OCI-M2 (cell line): ENCODE measurements around the gene MTCH1.

ENCODE experiments used
- DNase-seq: peaks from one replicate; lab custom pipeline; 2025; ENCODE audit not compliant: unreplicated experiment; lab: John Stamatoyannopoulos, UW

Gene MTCH1

DNA sequence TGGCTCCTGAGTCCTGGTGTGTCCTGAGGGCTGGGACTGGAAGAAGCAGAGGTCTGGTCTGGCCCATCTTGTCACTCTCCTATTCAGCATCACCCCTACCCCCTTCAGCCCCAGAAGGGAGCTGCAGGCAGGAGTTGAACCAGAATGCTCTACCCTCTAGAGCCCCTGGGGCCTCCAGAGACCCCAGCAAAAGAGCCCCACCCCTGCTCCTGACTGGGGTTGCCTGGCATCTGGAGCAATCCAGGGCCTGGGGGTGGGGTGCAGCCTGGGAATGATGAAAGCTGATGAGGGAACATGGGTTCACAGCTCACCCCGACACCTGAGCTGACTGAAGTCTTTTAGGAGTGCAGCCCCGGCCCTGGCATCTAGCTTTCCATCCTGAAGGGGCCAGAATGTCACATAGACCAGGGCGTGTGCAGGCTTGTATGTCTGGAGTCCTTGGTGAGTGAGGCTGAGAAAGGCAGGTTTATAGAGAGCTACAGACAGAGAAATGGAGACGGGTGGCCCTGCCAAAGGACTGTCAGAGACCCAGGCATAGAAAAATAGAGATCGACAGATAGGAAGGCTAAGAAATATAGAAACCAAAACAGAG is 31.7 kb upstream of the MTCH1 start:
- no peak for DNase-seq

DNA sequence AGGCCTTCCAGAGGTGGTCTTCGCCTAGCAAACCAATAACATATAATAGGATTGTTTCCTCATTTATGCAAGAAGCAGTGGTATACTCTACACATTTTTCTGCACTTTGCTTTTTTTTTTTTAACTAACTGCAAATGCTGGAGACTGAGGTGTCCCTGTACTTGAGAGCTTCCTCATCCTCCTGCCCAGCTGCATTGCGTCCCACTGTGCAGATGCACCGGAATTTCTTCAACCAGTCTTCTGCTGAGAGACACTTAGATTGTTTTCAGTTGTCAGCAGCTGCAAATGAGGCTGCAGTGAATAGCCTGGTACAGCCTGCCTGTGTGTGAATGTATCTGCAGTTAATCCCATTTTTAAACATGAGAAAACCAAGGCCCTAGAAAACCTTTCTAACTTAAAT is 31.0 kb upstream of the MTCH1 start:
- no peak for DNase-seq

DNA sequence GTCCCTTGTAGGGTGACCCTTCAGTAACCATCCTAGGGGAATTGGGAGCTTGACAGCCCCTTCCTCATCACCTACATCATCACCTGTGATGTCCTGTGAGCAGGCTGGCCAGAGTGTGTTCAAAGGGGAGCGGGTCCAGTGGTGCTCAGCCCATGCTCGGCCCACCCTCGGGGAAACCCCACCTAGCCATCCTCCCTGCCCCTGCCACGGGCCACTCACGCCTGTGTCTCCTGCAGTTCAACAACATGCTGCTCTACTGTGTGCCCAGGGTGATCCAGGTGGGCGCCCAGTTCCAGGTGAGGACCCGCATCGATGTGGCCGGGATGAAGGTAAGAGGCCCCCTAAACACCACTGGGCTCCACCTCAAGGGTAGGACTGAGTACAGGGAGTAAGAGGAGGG is 29.5 kb upstream of the MTCH1 start:
- no peak for DNase-seq

DNA sequence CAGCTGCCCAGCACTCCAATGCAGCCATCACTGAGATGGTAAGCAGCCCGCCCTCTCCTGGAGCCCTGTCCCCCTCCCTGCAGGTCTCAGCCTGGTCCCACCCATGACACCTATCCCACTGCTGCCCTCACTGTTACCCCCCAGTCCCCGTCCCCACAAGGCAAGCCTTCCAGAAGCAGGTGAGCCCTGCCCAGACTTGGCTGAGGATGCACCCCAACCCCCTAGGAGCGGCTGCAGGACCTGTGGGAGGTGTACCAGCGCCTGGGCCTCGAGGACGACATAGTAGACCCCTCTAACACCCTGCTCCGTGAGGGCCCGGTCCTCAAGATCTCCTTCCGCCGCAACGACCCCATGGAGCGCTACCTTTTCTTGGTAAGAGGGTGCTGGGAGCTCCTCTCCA is 28.7 kb upstream of the MTCH1 start:
- no peak for DNase-seq

DNA sequence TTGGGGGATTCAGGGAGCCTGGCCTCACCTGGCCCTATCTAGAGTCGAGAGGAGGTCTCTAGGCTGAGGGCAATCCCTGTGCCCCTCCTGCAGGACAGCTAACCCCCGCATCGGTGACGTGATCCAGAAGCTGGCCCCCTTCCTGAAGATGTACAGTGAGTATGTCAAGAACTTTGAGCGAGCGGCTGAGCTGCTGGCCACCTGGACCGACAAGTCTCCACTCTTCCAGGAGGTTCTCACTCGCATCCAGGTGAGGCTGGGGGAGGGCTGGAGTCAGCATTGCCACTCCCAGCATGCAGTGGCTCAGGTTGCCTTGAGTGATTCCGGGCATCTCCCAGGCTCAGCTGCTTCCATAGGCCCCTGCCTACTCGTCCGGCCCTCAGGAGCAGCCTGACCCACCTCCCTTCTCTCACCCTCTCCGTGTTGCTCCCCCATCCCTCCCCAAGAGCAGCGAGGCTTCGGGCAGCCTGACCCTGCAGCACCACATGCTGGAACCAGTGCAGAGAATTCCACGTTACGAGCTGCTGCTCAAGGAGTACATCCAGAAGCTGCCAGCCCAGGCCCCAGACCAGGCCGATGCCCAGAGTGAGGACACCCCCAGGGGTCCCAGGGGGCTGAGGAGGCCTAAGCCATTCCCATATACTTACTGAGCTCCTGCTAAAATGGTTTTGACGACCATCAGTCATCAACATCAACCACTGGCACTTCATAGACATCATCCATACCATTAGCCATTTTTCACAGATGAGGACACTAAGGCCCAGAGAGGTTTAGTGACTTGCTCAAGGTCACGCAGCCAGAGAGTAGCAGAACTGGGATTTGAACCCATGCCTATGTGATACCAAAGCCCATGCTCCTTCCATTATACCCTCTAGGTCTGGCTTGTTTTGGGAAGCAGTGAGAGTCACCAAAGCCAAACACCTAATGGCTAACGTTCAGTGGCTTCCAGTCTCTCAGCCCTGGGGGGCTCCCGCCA is 27.8 kb upstream of the MTCH1 start:
- no peak for DNase-seq

GRCh38 chr6:37011656-37012378 is 25.8 kb upstream of the MTCH1 start:
- DNase-seq = no peak

DNA sequence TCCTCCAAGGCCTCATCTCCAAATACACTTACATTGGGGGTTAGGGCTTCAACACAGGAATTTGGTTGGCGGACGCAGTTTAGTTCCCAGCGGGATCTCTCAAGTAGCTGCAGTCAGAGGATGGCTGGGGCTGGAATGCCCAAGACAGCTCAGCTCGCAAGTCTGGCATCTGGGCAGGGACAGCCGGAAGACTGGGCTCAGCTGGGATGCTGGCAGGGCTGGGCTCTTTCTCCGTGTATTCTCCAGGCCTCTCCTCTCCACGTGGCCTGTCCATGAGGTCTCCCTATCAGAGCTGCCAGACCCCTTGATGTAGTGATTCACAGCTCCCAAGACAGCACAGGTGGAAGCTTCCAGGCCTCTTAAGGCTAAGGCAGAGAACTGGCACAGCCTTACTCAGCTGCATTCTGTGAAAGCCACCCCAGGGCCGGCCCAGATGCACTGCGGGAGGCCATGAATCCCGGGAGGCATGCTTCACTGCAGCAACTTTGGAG is 24.5 kb upstream of the MTCH1 start:
- DNase-seq = no peak

DNA sequence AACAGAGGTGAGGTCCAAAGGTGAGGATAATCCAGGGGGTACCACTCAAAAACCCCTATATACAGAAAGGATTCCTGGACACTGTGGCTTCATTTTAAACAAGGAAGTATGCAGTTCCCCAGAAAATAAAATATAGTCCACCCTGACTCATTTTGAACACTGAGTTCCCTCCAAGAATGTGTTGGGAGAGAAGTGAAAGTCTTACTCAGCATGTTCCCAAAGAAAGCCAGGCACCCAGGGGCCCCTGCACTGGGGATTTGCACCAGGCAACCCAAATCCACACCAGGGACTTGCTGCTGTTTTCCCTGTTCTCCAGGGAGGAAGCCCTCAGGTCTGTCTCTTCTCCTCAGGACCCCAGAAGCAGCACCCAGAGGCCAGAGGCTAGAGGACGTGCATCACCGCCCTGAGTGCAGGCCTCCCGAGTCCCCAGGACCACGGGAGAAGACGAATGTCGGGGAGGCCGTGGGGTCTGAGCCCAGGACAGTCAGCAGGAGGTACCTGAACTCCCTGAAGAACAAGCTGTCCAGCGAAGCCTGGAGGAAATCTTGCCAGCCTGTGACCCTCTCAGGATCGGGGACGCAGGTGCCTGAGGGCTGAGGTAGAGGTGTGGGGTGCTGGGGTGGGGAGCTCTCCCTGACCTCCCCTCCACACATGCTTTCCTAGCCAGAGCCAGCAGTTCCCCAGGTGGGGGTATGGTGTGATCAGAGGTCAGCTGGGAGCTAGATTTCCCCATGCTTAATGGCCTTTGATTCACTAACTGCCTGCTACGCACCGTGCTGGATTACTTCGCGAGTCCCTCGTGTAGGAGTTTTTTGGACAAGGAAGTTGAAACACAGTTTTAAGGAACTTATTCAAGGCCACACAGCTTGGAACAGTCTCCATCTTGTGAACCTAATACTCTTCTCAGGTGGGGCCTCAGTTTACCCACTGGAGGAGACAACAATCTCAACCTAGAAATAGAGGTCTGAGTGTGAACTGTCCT is 22.8 kb upstream of the MTCH1 start:
- DNase-seq = no peak

DNA sequence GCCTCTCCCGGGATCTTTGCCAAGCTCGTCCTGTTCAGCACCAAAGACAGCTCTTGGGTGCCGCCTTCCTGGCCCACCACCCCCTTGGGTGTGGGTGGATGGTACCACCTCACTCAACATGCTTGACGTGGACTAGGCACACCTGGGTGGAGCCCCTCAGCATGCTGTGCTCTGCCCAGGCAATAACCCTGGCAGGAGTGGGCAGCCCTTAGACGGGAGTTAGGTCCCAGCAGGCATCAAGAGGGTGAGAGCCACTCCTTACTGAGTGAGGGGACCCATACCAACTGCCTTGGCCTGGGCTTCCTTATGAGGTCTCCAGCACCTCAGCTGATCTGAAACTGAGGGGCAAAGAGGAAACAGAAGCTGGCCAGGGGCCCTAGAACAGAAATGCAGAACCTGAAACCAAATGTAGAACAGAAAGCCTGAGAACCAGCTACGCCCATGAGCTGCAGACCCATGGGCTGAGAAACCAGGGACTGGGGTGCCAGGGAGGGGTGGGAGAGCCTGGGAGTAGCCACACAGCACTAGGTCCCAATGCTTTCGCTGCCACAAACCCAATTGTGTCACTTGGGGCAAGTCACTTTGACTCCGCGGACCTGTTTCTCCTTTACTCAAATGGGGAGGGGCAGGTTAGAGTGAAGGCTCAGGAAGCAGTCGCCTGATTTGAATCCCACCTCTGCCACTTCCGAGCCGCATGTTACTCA is 21.5 kb upstream of the MTCH1 start:
- no peak for DNase-seq

DNA sequence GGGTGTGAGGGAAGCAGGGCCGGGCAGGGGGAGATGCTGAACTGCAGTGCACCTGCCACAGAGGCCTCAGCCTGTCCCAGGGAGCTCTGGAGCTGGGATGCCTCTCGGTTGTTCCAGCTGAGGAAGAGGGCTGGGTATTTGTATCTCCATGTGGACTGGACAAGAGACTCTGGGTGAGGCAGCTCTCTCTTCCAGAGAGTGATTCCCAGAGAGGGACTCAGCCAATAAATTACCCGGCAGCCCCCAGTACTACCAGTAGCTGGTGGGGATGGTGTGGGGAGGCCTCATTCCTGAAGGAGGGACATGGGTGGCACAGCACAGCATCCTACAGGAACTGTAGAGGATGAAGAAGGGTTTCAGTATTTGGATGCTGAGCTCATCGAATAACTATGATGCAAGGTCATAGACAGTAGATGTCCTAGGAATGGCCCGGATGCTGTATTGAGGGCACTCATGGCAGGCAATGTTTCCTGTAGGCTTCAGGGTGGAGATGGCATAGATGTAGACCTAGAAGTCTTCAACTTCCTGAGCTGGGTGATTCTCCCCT is 20.9 kb upstream of the MTCH1 start:
- DNase-seq = no peak

DNA sequence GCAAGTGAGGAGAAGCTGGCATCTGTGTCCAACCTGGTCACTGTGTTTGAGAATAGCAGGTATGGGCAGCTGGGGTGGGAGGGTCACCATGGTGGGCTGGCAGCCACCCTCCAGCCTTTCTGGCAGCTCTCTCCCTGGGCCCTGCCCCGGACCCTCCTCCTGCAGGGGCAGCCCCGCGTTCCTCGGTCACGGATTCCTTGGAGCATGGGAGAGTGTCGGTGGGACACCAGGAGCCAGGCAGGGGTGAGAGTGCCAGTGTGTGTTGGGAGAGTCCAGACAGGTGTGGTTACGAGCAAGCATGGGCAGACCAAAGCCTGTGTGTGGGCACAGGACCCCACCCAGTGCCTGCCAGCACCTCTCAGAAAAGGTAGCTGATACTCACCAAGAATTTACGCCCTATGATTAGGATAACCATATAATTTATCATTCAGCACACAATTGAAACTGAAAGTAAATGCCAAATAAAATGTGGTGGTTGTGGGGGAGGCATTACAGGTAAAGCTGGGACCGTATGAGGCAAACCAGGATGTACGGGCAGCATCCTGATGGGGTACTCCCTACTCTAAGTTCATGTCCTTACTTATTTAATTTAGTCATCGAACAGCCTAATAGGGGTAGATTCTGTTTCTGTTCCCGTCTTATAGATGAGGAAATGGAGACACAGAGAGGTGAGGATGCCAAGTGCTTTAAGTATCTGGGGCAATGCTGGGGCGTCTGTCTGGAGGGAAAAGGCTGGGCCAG is 20.0 kb upstream of the MTCH1 start:
- DNase-seq = no peak

DNA sequence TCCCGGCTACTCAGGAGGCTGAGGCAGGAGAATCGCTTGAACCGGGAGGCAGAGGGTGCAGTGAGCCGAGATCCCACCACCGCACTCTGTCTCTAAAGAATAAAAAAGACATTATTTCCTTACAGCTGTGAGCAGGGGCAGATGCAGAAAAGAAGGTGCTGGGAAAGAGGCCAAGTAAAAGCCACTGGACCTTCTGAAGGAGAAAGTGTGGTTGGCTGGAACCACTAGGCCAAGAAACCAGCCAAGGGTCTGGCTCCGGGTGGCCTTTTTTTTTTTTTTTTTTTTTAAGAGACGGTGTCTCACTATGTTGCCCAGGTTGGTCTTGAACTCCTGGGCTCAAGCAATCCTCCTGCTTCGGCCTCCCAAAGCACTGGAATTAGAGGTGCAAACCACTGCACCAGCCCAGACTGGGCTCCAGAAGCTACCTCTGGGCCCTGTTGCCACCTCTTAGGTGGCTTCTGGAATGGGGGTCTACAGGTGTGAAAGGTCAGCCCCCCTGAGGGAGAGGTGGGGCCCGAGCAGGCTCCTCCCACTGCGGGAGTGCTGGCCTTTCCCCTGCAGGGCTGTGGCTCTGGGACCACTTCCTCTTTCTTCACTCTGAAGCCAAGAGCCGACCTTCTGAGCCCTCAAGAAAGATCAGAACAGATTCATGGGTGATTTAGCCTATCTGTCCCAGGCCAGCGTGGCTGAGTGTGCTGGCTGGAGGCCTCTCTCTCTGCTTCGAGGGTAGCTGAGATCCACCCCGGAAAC is 19.2 kb upstream of the MTCH1 start, which contains the start of gene FGD2:
Gene FGD2 (plus strand): TSS at position 595 of the 750 bp plus-strand sequence. CDS start 163 bp downstream, outside the sequence.
- no peak for DNase-seq

- no peak for DNase-seq
Observed at GRCh38 chr6:37004044-37004980, 18.3 kb upstream of the MTCH1 start.

- DNase-seq = no peak
Observed at GRCh38 chr6:36999751-37000125, 13.7 kb upstream of the MTCH1 start.

DNA sequence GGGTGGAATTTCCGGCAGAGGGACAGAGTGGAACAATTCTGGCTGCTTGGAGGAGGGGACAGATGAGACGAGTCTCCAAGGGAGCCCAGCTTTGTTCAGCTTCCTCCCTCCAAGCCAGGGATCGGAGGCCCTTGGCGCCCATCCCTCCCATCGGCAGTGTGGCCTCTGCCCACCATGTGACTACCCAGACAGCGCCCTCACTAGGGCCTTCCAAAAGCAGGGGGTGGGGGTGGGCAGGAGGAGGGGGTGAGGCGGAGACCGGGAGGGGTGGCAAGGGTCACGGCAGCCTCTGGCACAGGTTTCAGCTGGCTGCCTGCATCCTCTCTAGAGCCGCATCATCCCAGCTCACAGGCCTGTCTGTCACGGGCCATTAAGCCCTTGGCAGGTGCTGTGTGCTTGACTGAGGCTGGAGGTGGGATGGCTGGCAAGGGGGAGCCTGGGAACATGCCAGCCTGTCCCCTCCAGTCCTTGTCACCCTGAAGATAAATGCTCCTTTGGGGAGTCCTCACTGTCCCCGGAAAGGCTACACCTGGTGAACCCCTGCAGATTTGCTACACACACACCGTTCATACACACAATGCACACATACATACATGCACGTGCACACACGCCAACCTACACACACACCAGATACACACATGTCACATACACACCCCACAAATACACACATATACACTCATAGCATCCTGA is 13.2 kb upstream of the MTCH1 start:
- DNase-seq = no peak

DNA sequence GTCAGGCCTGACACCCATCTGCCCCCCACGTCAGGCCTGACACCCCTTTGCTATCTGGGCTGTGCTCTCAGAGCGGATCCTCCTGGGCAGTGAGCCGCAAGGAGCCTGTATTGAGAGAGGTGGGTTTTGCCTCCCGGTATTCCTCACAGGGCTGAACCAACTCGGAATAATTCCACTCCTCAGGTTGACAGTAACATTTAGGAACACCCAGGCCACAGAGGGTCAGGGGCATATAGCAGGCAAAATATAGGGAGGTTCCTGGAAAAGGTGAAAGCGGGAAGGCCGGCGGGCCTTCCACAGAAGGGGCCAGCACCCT is 12.7 kb upstream of the MTCH1 start:
- no peak for DNase-seq
